ENCODE results near the gene CAV1. TPM values are rescaled to one million over a fixed set of nuclear protein-coding genes. Genes with fewer than 3 reads are reported as not detected.

The CAV1 gene
- polyA plus RNA-seq, 1 donor (not counting 4 experiments of a cell fraction or from before 2014, with no cell fraction given), result 2,905 TPM

GRCh38 chr7:116546916-116547315 is 22.1 kb downstream of the CAV1 start:
- peaks cover 34% of the 10 kb centered on the region for H4K20me1 ChIP-seq (ENCODE audit: control insufficient read depth, extremely low read depth, insufficient read depth, low read length)
- no peak overlapping the region for H3K9ac ChIP-seq (ENCODE audit: control insufficient read depth, extremely low read depth, insufficient read depth, low read length)
- no peak overlapping the region for H3K27ac ChIP-seq (ENCODE audit: control insufficient read depth, insufficient read depth, low read length)
- TF ChIP-seq CTCF (optimal IDR thresholded peaks at IDR 0.05 in 1 of 3, IDR thresholded peaks at IDR 0.05 in 1 of 3, conservative IDR thresholded peaks at IDR 0.05 in 1 of 3; ENCODE audit: extremely low read depth in 1 of 3, insufficient read depth in 2 of 3, low read length in 3 of 3), result no peak
- TF ChIP-seq EZH2 (IDR thresholded peaks at IDR 0.05; ENCODE audit: low read length), result no peak
- H2AFZ ChIP-seq (ENCODE audit: control insufficient read depth, low read length), result no peak overlapping the region
- FAIRE-seq, result no peak
- peaks cover 38 to 58% of the 10 kb centered on the region in 2 experiments for H3K36me3 ChIP-seq (ENCODE audit: control insufficient read depth in 2 of 2, extremely low read depth in 1 of 2, insufficient read depth in 2 of 2, low read length in 2 of 2)
- H3K9me1 ChIP-seq (ENCODE audit: control insufficient read depth, extremely low read depth, insufficient read depth, low read length), result no peaks in the 10 kb centered on the region
- H3K27me3 ChIP-seq (ENCODE audit: control insufficient read depth, extremely low read depth, insufficient read depth, low read length), result no peaks in the 10 kb centered on the region
- H3K79me2 ChIP-seq (ENCODE audit: control insufficient read depth, insufficient read depth, low read length), result peaks cover 90% of the 10 kb centered on the region
- no peak overlapping the region for H3K4me3 ChIP-seq (ENCODE audit: control insufficient read depth in 2 of 3, extremely low read depth in 1 of 3, insufficient read depth in 2 of 3, low read depth in 1 of 3, low read length in 3 of 3)
- H3K9me3 ChIP-seq (ENCODE audit: control insufficient read depth, low read depth, low read length), result no peaks in the 10 kb centered on the region
- no peak for DNase-seq (ENCODE audit: low read depth, low spot score)
- dilution Hi-C loops (cut with MboI; ENCODE audit: extremely low pct_ligation_motif_present, low sequenced_read_pairs), result no loop called here
- peaks cover 22% of the 10 kb centered on the region for H3K4me1 ChIP-seq (ENCODE audit: control insufficient read depth, extremely low read depth, insufficient read depth, low read length)
- no peak overlapping the region for H3K4me2 ChIP-seq (ENCODE audit: control insufficient read depth, extremely low read depth, insufficient read depth, low read depth, low read length)

- FAIRE-seq, result no peak
- dilution Hi-C loops (cut with MboI; ENCODE audit: extremely low pct_ligation_motif_present, low sequenced_read_pairs), result no loop called here
These were observed 22.5 kb downstream of the CAV1 start for GRCh38 chr7:116547347-116547746.

More at GRCh38 chr7:116547347-116547746, 22.5 kb downstream of the CAV1 start:
- Histone ChIP-seq H3K4me3 (ENCODE audit: control insufficient read depth in 2 of 3, extremely low read depth in 1 of 3, insufficient read depth in 2 of 3, low read depth in 1 of 3, low read length in 3 of 3) (no peak overlapping the region), H3K27me3 (ENCODE audit: control insufficient read depth, extremely low read depth, insufficient read depth, low read length) (no peaks in the 10 kb centered on the region), H3K36me3 (ENCODE audit: control insufficient read depth in 2 of 2, extremely low read depth in 1 of 2, insufficient read depth in 2 of 2, low read length in 2 of 2) (peaks cover 36 to 59% of the 10 kb centered on the region in 2 experiments), H3K4me2 (ENCODE audit: control insufficient read depth, extremely low read depth, insufficient read depth, low read depth, low read length) (no peak overlapping the region), H3K9ac (ENCODE audit: control insufficient read depth, extremely low read depth, insufficient read depth, low read length) (no peak overlapping the region), H3K9me3 (ENCODE audit: control insufficient read depth, low read depth, low read length) (no peaks in the 10 kb centered on the region), H3K4me1 (ENCODE audit: control insufficient read depth, extremely low read depth, insufficient read depth, low read length) (peaks cover 25% of the 10 kb centered on the region), H3K79me2 (ENCODE audit: control insufficient read depth, insufficient read depth, low read length) (peaks cover 90% of the 10 kb centered on the region), H3K9me1 (ENCODE audit: control insufficient read depth, extremely low read depth, insufficient read depth, low read length) (no peaks in the 10 kb centered on the region), H4K20me1 (ENCODE audit: control insufficient read depth, extremely low read depth, insufficient read depth, low read length) (peaks cover 32% of the 10 kb centered on the region), H3K27ac (ENCODE audit: control insufficient read depth, insufficient read depth, low read length) (no peak overlapping the region), H2AFZ (ENCODE audit: control insufficient read depth, low read length) (no peak overlapping the region)
- TF ChIP-seq CTCF (optimal IDR thresholded peaks at IDR 0.05 in 1 of 3, IDR thresholded peaks at IDR 0.05 in 1 of 3, conservative IDR thresholded peaks at IDR 0.05 in 1 of 3; ENCODE audit: extremely low read depth in 1 of 3, insufficient read depth in 2 of 3, low read length in 3 of 3), result no peak
- no peak for DNase-seq (ENCODE audit: low read depth, low spot score)
